ENCODE results near the gene RBFOX2. TPM values are rescaled to one million over a fixed set of nuclear protein-coding genes. Genes with fewer than 3 reads are reported as not detected.
"Not testable (repeated sequence)": the region's sequence is repeated elsewhere in the genome, so short reads cannot be mapped to it uniquely, and the experiment has no call there.

RBFOX2 gene
- total RNA-seq, 1 experiment from 2014 or later, result 57.0 TPM

GRCh38 chr22:36052505-36052941, 23.9 kb upstream of the RBFOX2 start:
- in situ Hi-C loops (cut with HindIII; ENCODE audit: low pct_unique_long_range_greater_than_20kb, low sequenced_read_pairs), result no loop called here
- no peak for DNase-seq (ENCODE audit: low read depth, low spot score)

GRCh38 chr22:36049678-36049997, 21.0 kb upstream of the RBFOX2 start:
- no peak for DNase-seq (ENCODE audit: low read depth, low spot score)
- in situ Hi-C loops (cut with HindIII; ENCODE audit: low pct_unique_long_range_greater_than_20kb, low sequenced_read_pairs), result no loop called here

GRCh38 chr22:36048911-36049677, 20.5 kb upstream of the RBFOX2 start:
- in situ Hi-C loops (cut with HindIII; ENCODE audit: low pct_unique_long_range_greater_than_20kb, low sequenced_read_pairs), result no loop called here
- no peak for DNase-seq (ENCODE audit: low read depth, low spot score)

GRCh38 chr22:36044517-36044916, 15.9 kb upstream of the RBFOX2 start:
- DNase-seq (ENCODE audit: low read depth, low spot score); in situ Hi-C loops (cut with HindIII; ENCODE audit: low pct_unique_long_range_greater_than_20kb, low sequenced_read_pairs): not testable (repeated sequence)

GRCh38 chr22:36042240-36042639, 13.6 kb upstream of the RBFOX2 start:
- DNase-seq (ENCODE audit: low read depth, low spot score), result no peak
- in situ Hi-C loops (cut with HindIII; ENCODE audit: low pct_unique_long_range_greater_than_20kb, low sequenced_read_pairs), result no loop called here

- in situ Hi-C loops (cut with HindIII; ENCODE audit: low pct_unique_long_range_greater_than_20kb, low sequenced_read_pairs), result no loop called here
- DNase-seq (ENCODE audit: low read depth, low spot score), result no peak
These were observed 10.5 kb upstream of the RBFOX2 start for GRCh38 chr22:36039125-36039524.

GRCh38 chr22:36037102-36037758, 8.6 kb upstream of the RBFOX2 start:
- in situ Hi-C loops (cut with HindIII; ENCODE audit: low pct_unique_long_range_greater_than_20kb, low sequenced_read_pairs), result no loop called here
- DNase-seq (ENCODE audit: low read depth, low spot score), result no peak

GRCh38 chr22:36036167-36036624, 7.6 kb upstream of the RBFOX2 start:
- in situ Hi-C loops (cut with HindIII; ENCODE audit: low pct_unique_long_range_greater_than_20kb, low sequenced_read_pairs), result no loop called here
- no peak for DNase-seq (ENCODE audit: low read depth, low spot score)

- in situ Hi-C loops (cut with HindIII; ENCODE audit: low pct_unique_long_range_greater_than_20kb, low sequenced_read_pairs), result no loop called here
- no peak for DNase-seq (ENCODE audit: low read depth, low spot score)
These were observed 4.0 kb upstream of the RBFOX2 start for GRCh38 chr22:36032611-36033010.

GRCh38 chr22:36029406-36029755, 757 bp upstream of the RBFOX2 start:
- DNase-seq (ENCODE audit: low read depth, low spot score), result no peak
- in situ Hi-C loops (cut with HindIII; ENCODE audit: low pct_unique_long_range_greater_than_20kb, low sequenced_read_pairs), result no loop called here

- DNase-seq (ENCODE audit: low read depth, low spot score), result no peak
- in situ Hi-C loops (cut with HindIII; ENCODE audit: low pct_unique_long_range_greater_than_20kb, low sequenced_read_pairs), result no loop called here
These were observed 534 bp downstream of the RBFOX2 start for GRCh38 chr22:36027935-36028645.

- in situ Hi-C loops (cut with HindIII; ENCODE audit: low pct_unique_long_range_greater_than_20kb, low sequenced_read_pairs), result no loop called here
- DNase-seq (ENCODE audit: low read depth, low spot score), result peak; percentile 20
These were observed 1.1 kb downstream of the RBFOX2 start for GRCh38 chr22:36027579-36027934.

- DNase-seq (ENCODE audit: low read depth, low spot score), result peak; percentile 47
These were observed 1.9 kb downstream of the RBFOX2 start for GRCh38 chr22:36026741-36027140.

GRCh38 chr22:36022697-36023096, 5.9 kb downstream of the RBFOX2 start:
- no peak for DNase-seq (ENCODE audit: low read depth, low spot score)
- in situ Hi-C loops (cut with HindIII; ENCODE audit: low pct_unique_long_range_greater_than_20kb, low sequenced_read_pairs), result no loop called here

More at GRCh38 chr22:36026741-36027140, 1.9 kb downstream of the RBFOX2 start:
- in situ Hi-C loops (cut with HindIII; ENCODE audit: low pct_unique_long_range_greater_than_20kb, low sequenced_read_pairs), result no loop called here

- no peak for DNase-seq (ENCODE audit: low read depth, low spot score)
- in situ Hi-C loops (cut with HindIII; ENCODE audit: low pct_unique_long_range_greater_than_20kb, low sequenced_read_pairs), result no loop called here
These were observed 6.5 kb downstream of the RBFOX2 start for GRCh38 chr22:36022162-36022561.

- in situ Hi-C loops (cut with HindIII; ENCODE audit: low pct_unique_long_range_greater_than_20kb, low sequenced_read_pairs), result no loop called here
- DNase-seq (ENCODE audit: low read depth, low spot score), result no peak
These were observed 6.9 kb downstream of the RBFOX2 start for GRCh38 chr22:36021606-36022153.

- DNase-seq (ENCODE audit: low read depth, low spot score); in situ Hi-C loops (cut with HindIII; ENCODE audit: low pct_unique_long_range_greater_than_20kb, low sequenced_read_pairs): not testable (repeated sequence)
These were observed 7.8 kb downstream of the RBFOX2 start for GRCh38 chr22:36020865-36021264.

- in situ Hi-C loops (cut with HindIII; ENCODE audit: low pct_unique_long_range_greater_than_20kb, low sequenced_read_pairs), result no loop called here
- DNase-seq (ENCODE audit: low read depth, low spot score), result peak; percentile 31
These were observed 11.0 kb downstream of the RBFOX2 start for GRCh38 chr22:36017651-36018091.

Measured in SK-MEL-5 (cell line).